ENCODE results near the gene LRATD1. TPM values are rescaled to one million over a fixed set of nuclear protein-coding genes. Genes with fewer than 3 reads are reported as not detected.

The LRATD1 gene, protein sequence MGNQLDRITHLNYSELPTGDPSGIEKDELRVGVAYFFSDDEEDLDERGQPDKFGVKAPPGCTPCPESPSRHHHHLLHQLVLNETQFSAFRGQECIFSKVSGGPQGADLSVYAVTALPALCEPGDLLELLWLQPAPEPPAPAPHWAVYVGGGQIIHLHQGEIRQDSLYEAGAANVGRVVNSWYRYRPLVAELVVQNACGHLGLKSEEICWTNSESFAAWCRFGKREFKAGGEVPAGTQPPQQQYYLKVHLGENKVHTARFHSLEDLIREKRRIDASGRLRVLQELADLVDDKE
- 10 to 100 TPM in 1 of 2 donors, 1 to 10 TPM in 1; 5.7 to 14.5 TPM for total RNA-seq

- Histone ChIP-seq H3K4me3 (peak within 1 kb of the TSS; percentile 26 to 55), H3K36me3 (replicated peaks in 1 of 2; ENCODE audit: insufficient read depth in 1 of 2, low read depth in 2 of 2) (no peaks in the 10 kb centered on the region), H3K9me3 (no peaks in the 10 kb centered on the region), H3K27ac (peak within 1 kb of the TSS in 3 of 4 donors; percentile 63 to 91 (median 84)), H3K4me1 (peaks cover 40% of the 10 kb centered on the region), H3K27me3 (no peaks in the 10 kb centered on the region)
- ATAC-seq (peak; percentile 84), DNase-seq (peak; percentile 93 to 97 (median 94))
- WGBS, 2 donors: 0 to 1% methylated on average over 9 to 78 of the region's 81 CpGs
- TF ChIP-seq CTCF (IDR thresholded peaks at IDR 0.05) (peak in 1 of 7 experiments; percentile 17), POLR2A (IDR thresholded peaks at IDR 0.05) (peak; percentile 96 to 97 (median 97))
- intact Hi-C loops (cut with DNase I): no loop called here
Observed at GRCh38 chr2:14632133-14632936, at the start of gene LRATD1. Gene LRATD1, plus strand, starts transcription at chr2:14632717. Its CDS starts 1,263 bp downstream, at chr2:14633980.

DNA sequence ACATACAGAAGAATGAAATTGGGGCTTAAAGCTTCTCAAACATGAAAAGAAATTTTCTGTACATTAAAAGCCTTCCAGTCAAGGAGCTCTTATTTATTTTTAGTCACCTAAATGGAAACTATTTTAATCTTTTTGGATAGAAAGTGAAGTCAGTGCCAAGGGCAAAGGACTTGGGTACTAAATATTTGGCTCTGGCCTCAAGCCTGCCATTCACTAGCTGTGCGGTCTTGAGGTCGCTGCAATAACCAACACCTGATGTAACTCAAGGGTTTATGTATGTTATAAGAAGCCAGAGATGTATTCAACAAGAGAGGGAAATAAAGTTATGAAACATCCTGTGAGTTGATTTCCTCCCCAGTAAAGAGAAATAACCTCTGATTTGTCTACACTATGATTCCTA is 49.5 kb upstream of the LRATD1 start:
- no peaks in the 10 kb centered on the region for H3K36me3 ChIP-seq (replicated peaks in 1 of 2; ENCODE audit: insufficient read depth in 1 of 2, low read depth in 2 of 2)
- H3K27me3 ChIP-seq: no peaks in the 10 kb centered on the region
- no peak overlapping the region for H3K4me3 ChIP-seq
- peaks cover 3% of the 10 kb centered on the region for H3K4me1 ChIP-seq
- WGBS, 2 donors: 33 to 43% methylated on average over 2 of the region's 2 CpGs
- intact Hi-C loops (cut with DNase I): no loop called here
- no peaks in the 10 kb centered on the region for H3K9me3 ChIP-seq
- H3K27ac ChIP-seq: no peak overlapping the region
- ATAC-seq (no peak), DNase-seq (peak in 1 of 4 donors; percentile 60)
- TF ChIP-seq CTCF (IDR thresholded peaks at IDR 0.05): no peak
- TF ChIP-seq POLR2A (IDR thresholded peaks at IDR 0.05): no peak

GRCh38 chr2:14583802-14584201 is 48.7 kb upstream of the LRATD1 start:
- TF ChIP-seq POLR2A (IDR thresholded peaks at IDR 0.05) (no peak), CTCF (IDR thresholded peaks at IDR 0.05) (no peak)
- Histone ChIP-seq H3K27me3 (no peaks in the 10 kb centered on the region), H3K4me3 (no peak overlapping the region), H3K27ac (no peak overlapping the region), H3K9me3 (no peaks in the 10 kb centered on the region), H3K36me3 (replicated peaks in 1 of 2; ENCODE audit: insufficient read depth in 1 of 2, low read depth in 2 of 2) (no peaks in the 10 kb centered on the region), H3K4me1 (peaks cover 3% of the 10 kb centered on the region)
- WGBS, 2 donors: 45 to 48% methylated on average over 4 of the region's 4 CpGs
- no peak for DNase-seq
- intact Hi-C loops (cut with DNase I): no loop called here
- no peak for ATAC-seq

DNA sequence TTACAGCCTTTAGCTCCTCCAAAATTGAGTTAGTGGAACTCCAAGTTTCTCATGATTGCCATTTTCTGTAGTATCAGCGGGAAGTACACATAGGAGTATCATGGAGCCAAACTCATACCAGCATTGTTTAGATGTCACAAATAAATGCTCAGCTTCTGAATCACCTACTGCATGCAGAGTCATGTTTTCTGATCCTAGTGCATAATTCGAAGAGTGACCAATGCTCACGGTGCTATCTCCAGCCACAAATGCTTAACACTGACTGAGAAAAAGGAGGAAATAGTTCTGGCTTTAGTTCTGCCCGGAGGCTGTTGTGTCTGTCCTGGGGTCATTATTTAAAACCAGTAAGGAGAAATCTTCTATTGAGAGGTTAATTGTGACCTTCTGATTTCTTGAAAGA is 45.4 kb upstream of the LRATD1 start:
- Histone ChIP-seq H3K9me3 (no peaks in the 10 kb centered on the region), H3K4me3 (no peak overlapping the region), H3K36me3 (replicated peaks in 1 of 2; ENCODE audit: insufficient read depth in 1 of 2, low read depth in 2 of 2) (no peaks in the 10 kb centered on the region), H3K27ac (no peak overlapping the region), H3K4me1 (peaks cover 3% of the 10 kb centered on the region), H3K27me3 (no peaks in the 10 kb centered on the region)
- ATAC-seq (no peak), DNase-seq (no peak)
- TF ChIP-seq CTCF (IDR thresholded peaks at IDR 0.05) (no peak), POLR2A (IDR thresholded peaks at IDR 0.05) (no peak)
- WGBS, 2 donors: 86 to 89% methylated on average over 4 of the region's 4 CpGs
- intact Hi-C loops (cut with DNase I): no loop called here

Data from body of pancreas (tissue), 4 donors.